HG03159 (cell line): Measurements from ENCODE around the gene LRRC61.

Source experiments
- ATAC-seq: cut with Tn5 transposase; IDR thresholded peaks from one replicate; pipeline ENCODE4 v1.9.1; 2021; ENCODE audit warnings: mild to moderate bottlenecking, moderate library complexity; ENCODE audit not compliant: unreplicated experiment

Gene LRRC61

DNA sequence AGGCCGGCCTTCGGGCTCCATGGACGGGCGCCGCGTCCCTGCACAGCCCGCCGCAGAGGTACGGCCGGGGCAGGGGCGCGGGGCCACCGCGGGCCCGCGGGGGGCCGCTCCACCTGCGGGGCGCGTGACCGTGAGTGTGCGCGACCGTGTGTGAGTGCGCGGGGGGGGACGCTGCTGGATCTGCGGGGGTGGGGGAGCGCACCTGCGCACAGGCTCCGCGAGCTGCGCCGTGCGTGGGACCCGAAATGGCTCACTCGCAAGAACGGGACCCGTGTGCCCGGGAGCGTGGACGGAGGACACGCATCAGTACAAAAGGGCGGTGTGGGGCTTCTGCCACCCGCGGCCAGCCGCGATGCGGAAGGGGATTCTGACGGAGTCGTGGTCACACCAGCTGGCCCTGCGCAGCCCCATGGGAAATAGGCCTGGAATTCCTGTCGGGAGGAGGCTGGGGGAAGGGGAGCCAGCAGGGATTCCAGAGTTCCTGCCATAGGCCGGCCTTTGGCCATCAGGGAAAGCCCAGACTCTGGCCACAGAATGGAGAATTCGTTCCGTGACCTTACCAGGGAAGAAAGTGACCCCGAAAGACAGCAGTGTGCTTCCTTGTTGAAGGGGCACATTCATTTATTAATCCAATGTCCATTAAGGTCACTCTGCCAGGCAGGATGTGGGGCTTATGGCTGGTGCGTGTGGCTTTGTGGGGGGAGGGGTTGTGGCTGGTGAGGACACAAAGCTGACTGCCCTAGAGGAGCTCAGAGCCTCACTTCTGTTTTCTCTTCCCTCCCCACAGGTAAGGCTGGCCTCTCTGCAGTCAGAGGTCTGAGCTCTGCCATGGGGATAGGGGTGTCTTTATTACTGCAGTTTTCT lies 46.0 kb downstream of the LRRC61 start:
- peak; percentile 40 for ATAC-seq

DNA sequence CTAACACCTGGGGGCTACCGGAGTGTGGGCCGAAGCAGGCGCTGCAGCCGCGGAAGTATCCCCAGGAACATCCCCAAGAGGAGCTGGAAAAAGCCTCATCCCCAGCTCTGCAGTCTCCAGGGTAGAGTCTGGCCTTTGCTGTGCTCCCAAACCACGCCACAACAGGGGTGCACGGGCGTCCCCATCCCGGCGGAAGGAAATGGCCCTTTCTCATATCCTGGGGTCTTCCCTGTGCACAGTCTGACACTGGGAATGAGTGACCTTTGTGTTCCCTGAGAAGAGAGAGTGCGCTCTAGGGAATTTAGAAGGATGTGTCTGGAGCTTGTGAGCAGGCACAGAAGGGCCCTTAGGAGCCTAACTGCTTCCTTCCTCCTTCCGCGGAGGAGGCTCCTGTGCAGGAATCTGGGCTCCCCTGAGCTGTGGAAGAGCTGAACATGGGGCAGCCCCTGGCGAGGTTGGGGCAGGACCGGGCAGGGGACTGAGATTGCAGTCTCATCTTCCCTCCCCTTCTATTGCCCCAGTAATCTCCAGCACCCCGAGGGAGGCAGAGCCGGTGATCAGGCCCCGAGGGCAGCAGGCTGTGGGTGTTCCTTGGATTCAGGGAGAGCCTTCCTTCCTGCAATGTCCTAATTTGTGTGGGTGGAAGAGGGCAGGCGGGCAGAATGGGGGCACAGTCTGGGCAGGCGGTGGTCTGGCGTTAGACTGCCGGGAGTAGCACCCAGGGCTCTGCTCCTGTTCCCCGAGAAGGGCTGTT lies 46.8 kb downstream of the LRRC61 start:
- ATAC-seq: no peak

DNA sequence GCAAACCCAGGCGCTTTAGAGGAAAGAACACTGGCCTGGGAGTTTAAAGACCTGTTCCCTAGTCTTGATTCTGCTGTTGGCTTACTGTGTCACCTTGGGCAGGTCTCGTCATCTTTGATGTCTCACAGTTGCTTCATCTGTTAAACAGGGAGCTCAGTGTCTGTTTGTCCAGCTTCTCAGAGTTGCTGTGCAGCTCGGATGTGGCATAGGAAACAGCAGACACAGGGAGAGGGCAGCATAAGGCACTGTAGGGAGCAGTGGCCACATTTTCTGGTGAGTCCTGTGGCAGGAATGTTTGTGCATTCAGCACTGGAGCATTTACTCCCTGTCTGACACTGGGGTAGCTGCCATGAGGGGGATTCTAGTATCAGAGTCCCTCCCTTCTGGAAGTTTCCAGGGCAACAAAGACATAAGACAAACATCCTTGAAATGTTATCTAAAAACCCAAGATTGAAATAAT lies 47.5 kb downstream of the LRRC61 start:
- no peak for ATAC-seq

DNA sequence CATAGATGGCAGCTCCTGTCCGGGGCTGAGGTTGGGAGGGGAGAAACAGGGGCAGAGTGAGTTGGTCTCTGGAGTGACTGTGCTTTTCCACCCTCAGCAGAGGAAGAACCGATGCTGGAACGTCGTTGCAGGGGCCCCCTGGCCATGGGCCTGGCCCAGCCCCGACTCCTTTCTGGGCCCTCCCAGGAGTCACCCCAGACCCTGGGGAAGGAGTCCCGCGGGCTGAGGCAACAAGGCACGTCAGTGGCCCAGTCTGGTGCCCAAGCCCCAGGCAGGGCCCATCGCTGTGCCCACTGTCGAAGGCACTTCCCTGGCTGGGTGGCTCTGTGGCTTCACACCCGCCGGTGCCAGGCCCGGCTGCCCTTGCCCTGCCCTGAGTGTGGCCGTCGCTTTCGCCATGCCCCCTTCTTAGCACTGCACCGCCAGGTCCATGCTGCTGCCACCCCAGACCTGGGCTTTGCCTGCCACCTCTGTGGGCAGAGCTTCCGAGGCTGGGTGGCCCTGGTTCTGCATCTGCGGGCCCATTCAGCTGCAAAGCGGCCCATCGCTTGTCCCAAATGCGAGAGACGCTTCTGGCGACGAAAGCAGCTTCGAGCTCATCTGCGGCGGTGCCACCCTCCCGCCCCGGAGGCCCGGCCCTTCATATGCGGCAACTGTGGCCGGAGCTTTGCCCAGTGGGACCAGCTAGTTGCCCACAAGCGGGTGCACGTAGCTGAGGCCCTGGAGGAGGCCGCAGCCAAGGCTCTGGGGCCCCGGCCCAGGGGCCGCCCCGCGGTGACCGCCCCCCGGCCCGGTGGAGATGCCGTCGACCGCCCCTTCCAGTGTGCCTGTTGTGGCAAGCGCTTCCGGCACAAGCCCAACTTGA lies 48.2 kb downstream of the LRRC61 start:
- ATAC-seq: no peak

DNA sequence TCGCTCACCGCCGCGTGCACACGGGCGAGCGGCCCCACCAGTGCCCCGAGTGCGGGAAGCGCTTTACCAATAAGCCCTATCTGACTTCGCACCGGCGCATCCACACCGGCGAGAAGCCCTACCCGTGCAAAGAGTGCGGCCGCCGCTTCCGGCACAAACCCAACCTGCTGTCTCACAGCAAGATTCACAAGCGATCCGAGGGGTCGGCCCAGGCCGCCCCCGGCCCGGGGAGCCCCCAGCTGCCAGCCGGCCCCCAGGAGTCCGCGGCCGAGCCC lies 48.8 kb downstream of the LRRC61 start:
- ATAC-seq: no peak

DNA sequence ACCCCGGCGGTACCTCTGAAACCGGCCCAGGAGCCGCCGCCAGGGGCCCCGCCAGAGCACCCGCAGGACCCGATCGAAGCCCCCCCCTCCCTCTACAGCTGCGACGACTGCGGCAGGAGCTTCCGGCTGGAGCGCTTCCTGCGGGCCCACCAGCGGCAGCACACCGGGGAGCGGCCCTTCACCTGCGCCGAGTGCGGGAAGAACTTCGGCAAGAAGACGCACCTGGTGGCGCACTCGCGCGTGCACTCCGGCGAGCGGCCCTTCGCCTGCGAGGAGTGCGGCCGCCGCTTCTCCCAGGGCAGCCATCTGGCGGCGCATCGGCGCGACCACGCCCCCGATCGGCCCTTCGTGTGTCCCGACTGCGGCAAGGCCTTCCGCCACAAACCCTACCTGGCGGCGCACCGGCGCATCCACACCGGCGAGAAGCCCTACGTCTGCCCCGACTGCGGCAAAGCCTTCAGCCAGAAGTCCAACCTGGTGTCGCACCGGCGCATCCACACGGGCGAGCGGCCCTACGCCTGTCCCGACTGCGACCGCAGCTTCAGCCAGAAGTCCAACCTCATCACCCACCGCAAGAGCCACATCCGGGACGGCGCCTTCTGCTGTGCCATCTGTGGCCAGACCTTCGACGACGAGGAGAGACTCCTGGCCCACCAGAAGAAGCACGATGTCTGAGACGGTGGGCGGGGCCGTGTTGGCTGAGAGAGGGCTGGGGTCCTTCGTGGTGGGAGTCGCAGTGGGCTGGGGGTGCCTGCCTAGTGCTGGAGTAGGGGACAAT lies 49.3 kb downstream of the LRRC61 start:
- ATAC-seq: no peak

DNA sequence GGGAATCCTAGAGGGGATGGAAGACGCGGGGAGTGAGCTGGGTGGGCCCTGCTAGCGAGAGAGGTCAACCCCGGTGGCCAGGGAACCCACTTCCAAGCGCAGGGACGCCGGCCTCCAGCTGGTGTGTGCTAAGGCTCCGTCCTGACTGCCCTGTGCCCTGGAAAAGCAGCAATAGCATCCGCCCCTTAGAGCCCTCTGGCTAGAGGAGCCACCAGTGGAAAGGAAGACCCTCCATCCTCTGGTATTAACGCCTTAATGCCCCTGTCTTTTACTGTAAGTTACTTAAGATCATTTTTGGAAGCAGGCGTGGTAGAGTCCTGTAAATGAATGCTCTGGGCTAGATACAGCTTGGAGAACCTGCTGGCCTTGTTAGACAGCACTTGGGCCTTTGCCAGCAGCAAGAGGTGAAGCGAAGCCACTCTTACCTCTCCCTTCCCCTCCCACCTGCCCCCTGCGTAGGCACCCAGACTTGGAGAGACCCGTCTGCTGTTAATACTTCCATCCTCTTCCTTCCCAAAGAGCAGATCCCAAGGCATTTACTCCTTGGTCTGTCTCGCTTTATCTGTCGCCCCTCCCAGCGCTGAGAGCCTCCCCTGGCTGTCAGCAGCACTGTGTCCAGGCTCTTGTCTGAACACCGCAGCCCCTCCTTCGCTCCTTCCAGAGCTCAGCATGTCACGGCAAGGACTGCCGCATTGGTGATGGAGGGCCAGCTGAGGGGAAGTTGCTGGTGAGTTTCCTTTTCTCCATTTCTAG lies 50.1 kb downstream of the LRRC61 start:
- ATAC-seq: no peak

DNA sequence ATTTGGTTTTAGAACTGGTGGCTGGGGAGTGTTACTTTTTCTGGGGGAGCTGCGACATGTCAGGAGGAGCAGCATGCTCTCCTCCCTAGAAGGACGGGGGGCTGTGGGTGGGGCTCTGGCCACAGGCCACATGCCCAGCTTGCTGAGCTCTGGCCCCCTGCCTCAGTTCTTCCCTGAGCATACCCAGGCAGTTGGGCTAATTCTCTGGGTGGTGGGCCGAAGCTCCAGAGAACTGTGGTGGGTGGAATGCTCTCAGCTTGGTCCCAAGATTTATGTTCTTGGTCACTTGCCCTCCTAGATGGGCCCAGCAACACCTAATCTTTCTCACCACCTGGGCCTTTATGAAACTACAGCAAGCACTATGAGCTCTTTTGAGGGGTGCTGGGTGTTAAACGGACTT lies 50.9 kb downstream of the LRRC61 start:
- no peak for ATAC-seq

DNA sequence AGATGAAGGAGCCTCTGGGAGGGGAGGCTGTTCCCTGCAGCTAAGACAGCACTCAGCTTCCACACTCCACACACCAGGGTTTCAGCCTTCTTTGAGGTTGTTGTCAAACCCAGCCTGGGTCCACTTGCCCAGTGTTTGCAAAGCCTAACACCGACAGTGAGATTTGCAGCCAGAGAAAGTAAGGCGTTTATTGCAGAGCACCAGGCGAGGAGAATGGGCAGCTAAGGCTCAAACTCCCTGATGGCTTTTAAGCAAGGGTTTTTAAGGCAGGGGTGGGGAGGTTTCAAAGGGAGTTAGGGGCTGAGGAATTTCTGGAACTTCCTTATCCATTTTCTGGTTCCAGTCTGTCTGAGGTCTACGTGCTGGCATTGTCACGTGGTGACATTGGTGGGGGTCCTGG lies 51.3 kb downstream of the LRRC61 start:
- ATAC-seq: no peak

DNA sequence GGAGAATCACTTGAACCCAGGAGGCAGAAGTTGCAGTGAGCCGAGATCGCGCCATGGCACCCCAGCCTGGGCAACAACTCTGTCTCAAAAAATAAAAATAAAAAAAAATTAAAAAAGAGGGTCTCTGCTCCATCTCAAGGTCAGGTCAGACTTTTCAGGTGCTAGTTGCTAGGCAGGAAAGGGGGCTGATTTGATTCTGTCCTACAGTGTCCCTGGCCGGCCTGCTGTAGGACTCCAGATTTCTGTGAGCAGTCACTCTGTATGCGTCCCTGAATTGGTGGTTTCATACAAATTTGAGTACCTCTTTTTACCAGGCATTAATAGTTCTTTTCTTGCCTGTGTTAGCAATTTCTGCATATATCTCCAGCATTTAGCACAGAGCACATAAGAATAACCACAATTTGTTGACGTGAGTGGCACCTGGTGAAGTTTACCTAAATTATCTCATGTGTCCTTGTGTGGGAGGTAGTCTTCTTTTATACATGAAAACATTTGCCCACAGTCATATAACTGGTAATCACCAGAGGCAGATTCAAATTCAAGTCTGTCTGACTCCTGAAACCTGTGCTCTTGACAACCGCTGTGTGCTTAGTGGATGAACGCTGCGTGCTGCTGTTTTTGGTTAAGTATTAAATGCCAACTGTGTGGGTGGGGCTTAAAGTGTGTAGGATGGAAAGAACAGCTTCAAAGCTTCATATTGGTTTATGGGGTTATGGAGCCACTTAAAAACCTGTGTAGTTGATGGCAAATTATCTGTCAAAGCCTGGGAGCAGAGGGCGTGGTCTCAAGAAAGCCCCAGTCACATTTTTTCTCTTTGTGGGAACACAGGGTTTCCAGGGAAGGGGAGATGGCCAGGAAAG lies 52.7 kb downstream of the LRRC61 start:
- no peak for ATAC-seq

DNA sequence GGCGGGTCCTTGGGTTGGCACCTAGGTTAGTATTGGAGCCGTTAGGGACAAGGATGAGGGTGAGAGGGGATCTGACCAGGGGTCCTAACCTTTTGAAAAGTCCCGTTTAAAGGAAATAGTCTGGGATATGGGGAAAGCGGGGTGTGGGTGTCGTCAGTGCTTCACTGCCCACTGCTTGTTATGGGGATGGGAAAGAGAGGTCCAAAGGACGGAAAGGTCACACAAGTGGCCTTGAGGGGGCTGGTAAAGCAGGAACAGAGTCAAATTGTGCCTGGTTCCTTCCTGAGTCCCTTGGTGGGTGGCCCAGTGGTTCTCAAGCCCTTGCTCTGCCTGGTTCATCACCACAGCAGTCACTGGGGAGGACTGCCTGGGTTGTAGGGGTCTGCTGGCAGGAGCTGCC lies 53.4 kb downstream of the LRRC61 start:
- ATAC-seq: no peak

DNA sequence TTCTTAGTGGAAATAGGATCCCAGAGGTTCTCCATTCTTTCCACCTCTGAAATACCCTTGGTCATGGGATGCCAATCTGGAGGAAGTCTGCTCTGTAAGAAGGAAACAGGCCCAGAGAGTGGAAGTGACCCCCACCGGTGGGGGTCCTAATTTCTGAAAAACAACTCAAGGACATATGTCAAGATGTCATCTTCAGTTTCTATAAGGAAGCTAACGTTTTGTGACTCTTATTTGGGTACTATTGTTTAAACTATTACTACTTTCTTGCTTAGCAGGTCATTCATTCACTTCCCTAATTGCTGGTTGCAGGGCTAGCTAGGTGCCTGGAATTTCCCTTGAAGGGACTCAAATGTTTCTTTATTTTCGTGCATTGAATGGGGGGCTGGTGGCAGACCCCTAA lies 54.0 kb downstream of the LRRC61 start:
- ATAC-seq: no peak

DNA sequence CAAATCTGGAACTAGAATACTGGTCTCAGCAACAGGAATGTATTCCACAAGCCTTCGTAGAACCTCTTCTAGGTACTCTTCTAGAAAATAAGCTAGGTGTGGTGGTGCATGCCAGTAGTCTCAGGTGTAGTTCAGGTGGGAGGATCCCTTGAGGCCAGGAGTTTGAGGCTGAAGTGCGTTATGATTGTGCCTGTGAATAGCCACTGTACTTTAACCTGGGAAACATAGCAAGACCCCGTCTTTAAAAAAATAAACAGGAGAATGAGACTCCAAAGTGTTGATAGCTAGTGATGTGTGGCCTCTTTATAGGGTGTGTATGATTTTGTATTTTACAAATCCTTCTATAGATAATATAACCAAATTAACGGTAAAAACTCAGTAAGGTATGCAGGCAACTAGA lies 54.5 kb downstream of the LRRC61 start:
- no peak for ATAC-seq

DNA sequence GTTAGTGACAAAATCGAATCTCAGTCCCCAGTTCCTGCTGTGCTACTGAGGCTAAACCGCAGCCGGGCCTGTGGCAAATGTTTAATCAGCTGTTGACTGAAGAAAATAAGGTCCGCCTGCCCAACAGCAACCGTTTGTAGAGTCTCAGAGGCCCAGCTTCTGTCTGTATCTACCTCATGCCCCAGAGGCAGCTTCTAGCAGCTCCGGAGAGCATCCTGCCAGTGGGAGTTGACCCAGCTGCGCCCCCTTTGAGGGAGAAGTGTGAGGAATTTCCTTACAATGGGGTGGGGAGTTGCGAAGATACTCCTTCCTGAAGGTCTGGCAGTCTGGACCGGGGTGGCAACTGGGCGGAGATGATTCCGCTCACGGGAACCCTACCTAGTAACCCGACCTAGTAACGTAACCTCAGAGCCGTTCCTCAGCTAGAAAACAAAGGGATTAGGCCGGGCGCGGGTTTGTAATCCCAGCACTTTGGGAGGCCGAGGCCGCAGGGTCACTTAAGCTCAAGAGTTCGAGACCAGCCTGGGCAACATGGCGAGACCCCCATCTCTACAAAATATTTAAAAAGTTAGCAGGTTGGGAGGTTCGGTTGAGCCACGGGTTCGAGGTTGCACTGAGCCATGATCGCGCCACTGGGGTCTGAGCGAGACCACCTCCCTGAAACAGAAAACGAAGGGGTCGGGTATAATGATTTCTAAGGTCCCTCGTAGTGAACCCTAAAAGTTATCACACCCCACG lies 55.1 kb downstream of the LRRC61 start:
- ATAC-seq: no peak

DNA sequence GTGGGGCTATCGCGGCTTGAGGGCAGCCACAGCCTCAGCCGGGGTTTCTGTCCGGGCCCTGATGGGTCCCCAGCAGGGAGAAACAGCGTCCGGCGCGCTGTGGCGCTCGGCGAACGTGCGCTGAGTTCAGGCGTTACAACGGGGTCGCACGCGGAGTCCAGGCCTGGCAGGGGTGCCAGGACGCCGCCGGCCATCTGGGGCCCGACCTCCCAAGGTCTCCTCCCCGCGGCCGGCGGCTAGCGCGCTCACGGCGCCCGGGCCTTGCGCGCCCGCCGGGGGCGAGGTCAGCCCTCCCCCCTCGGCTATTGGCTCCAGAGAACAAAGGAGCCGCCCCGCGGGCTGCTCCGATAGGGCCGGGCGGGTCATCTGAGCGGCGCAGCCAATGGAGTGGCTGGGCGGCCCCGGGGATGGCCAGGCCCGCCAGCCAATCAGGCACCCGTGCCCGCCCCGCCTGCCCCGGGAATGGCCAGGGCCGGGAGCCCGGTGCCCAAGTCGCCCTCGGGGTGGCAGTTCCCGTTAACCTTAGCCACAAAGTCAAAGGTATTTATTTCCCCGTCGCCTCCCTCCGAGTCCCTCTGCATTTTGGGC lies 55.8 kb downstream of the LRRC61 start, which contains the start of gene ZNF775:
ZNF775 (plus strand) TSS at position 478 of the 588 bp plus-strand sequence. CDS start 9,141 bp downstream, outside the sequence.
- peak; percentile 69 for ATAC-seq

DNA sequence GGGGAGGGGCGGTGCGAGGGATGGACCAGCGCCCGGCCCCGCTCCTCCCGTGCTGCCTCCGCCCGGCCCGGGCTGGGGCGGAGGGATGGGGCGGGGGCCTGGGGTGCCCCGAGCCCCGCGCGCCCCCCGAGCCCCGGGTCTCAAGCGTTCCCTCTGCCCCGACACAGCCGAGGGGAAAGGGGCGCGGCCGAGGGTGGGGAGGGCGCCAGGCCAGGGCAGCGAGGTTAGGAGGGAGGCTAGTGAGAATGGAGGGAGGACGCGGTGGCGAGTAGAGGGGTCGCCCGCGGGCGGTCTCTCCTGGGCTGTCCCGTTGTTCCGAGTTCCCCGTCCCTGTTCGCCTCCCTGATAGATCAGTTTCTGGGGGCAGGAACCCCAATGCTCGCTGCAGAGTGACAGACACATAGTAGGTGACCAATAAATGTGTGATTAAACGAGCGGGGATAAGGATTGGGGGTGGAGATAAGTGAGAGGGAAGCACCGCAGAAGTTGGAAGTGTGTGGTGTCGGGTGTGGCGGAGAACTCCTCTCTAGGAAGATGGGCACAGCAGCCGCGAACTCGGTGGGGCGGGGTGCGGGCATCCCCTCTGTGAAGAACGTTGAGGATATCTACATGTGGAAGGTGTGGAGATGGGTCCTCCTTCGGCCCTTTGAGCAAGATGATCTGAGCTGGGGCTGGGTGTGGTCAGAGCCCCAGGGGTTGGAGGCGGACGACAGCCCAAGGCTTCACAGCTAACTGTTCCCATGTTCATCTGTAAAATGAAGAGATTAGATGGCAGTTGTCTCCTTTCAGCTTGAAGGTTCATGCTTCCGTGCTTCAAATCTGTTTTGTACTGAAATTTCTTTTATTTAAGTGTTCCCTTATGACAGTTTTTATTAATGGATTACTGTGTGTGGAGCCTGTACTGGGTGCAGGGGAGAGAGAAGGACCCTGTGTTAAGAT lies 56.6 kb downstream of the LRRC61 start:
- ATAC-seq: peak; percentile 24

DNA sequence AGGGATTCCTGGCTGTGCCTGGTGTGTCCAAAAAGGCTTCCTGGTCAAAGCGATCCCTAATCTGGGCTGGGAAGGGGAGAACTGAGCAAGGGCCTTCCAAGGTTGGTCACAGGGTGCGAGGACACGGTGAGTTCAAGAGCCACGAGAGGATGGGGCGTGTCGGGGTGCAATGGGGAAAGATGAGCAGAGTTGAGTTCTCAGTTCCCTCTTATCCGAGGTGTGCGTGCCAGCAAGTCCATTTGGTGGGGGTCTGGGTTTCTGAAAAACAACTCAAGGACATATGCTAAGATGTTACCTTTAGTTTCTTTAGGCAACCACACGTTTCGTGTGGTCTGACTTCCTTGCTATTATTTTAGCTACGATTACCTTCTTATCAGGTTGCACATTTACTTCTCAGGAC lies 57.3 kb downstream of the LRRC61 start:
- peak; percentile 14 for ATAC-seq
